ENCODE data around the gene PLCH1. TPM values are rescaled to one million over a fixed set of nuclear protein-coding genes. Genes with fewer than 3 reads are reported as not detected.
"Not testable (repeated sequence)": the region's sequence is repeated elsewhere in the genome, so short reads cannot be mapped to it uniquely, and the experiment has no call there.

The PLCH1 gene
- total and polyA plus RNA-seq, 2 donors (not counting 1 experiment from before 2014, with no cell fraction given): 0.27 TPM; not detected in 1

DNA sequence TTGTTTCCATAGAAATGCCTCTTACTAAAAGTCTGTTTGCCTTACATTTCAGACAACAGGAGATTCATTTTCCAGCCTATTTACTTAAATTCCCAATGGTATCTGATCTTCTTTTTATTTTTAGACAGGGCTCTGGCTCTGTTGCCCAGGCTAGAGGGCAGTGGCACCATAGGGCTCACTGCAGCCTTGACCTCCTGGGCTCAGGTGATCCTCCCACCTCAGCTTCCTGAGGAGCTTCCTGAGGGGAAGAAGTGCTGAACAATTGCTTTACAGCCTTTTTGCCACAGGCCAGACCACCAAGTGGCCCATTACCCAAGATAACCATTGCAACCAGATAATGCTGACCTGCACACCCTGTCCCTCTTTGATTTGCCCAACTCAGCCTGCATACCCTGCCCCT, 126.3 kb downstream of the PLCH1 start:
- Histone ChIP-seq H3K36me3 (replicated peaks in 1 of 2; ENCODE audit: control extremely low read depth in 1 of 2, control insufficient read depth in 1 of 2, extremely low read depth in 1 of 2, insufficient read depth in 2 of 2, low read length in 1 of 2) (no peaks in the 10 kb centered on the region), H3K79me2 (ENCODE audit: control insufficient read depth, insufficient read depth, low read length) (no peaks in the 10 kb centered on the region), H3K27ac (ENCODE audit: low read length in 2 of 2) (no peak overlapping the region), H4K20me1 (ENCODE audit: control insufficient read depth, insufficient read depth, low read length, poor library complexity, severe bottlenecking) (no peaks in the 10 kb centered on the region), H3K4me1 (ENCODE audit: control insufficient read depth in 2 of 2, insufficient read depth in 2 of 2, low read length in 2 of 2) (no peaks in the 10 kb centered on the region), H3K9ac (ENCODE audit: low read length) (no peak overlapping the region), H3K4me2 (replicated peaks; ENCODE audit: low read depth, low read length, poor library complexity, severe bottlenecking) (no peak overlapping the region), H3K4me3 (ENCODE audit: control extremely low read depth in 1 of 5, extremely low read depth in 1 of 5, insufficient read depth in 1 of 5, low read depth in 2 of 5, low read length in 4 of 5) (no peak overlapping the region), H2AFZ (ENCODE audit: insufficient read depth, low read depth, low read length, poor library complexity, severe bottlenecking) (no peak overlapping the region), H3K27me3 (replicated peaks in 1 of 4; ENCODE audit: control extremely low read depth in 1 of 4, control insufficient read depth in 3 of 4, insufficient read depth in 4 of 4, low read length in 3 of 4) (no peaks in the 10 kb centered on the region), H3K9me3 (ENCODE audit: control extremely low read depth in 1 of 3, control insufficient read depth in 2 of 3, insufficient read depth in 1 of 3, low read length in 2 of 3) (peaks cover 1 to 4% (median 3%) of the 10 kb centered on the region in 3 donors)
- no peak for TF ChIP-seq EZH2 (IDR thresholded peaks at IDR 0.05; ENCODE audit: borderline replicate concordance, insufficient read depth, low read depth, low read length, poor library complexity, severe bottlenecking)
- TF ChIP-seq, protein P1, sequence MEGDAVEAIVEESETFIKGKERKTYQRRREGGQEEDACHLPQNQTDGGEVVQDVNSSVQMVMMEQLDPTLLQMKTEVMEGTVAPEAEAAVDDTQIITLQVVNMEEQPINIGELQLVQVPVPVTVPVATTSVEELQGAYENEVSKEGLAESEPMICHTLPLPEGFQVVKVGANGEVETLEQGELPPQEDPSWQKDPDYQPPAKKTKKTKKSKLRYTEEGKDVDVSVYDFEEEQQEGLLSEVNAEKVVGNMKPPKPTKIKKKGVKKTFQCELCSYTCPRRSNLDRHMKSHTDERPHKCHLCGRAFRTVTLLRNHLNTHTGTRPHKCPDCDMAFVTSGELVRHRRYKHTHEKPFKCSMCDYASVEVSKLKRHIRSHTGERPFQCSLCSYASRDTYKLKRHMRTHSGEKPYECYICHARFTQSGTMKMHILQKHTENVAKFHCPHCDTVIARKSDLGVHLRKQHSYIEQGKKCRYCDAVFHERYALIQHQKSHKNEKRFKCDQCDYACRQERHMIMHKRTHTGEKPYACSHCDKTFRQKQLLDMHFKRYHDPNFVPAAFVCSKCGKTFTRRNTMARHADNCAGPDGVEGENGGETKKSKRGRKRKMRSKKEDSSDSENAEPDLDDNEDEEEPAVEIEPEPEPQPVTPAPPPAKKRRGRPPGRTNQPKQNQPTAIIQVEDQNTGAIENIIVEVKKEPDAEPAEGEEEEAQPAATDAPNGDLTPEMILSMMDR (IDR thresholded peaks at IDR 0.05): no peak
- Mint-ChIP-seq H3K27me3 (peaks cover 3% of the 10 kb centered on the region), H3K27ac (no peak overlapping the region), H3K4me3 (no peak overlapping the region), H3K4me1 (no peaks in the 10 kb centered on the region), H3K9me3 (ENCODE audit: insufficient read depth) (peaks cover 8% of the 10 kb centered on the region)
- ATAC-seq (ENCODE audit: low read depth) (no peak), DNase-seq (no peak)
- intact Hi-C loops (cut with micrococcal nuclease): no loop called here
- POLR2A ChIA-PET: no interaction called here
- CTCF ChIA-PET: no interaction called here

DNA sequence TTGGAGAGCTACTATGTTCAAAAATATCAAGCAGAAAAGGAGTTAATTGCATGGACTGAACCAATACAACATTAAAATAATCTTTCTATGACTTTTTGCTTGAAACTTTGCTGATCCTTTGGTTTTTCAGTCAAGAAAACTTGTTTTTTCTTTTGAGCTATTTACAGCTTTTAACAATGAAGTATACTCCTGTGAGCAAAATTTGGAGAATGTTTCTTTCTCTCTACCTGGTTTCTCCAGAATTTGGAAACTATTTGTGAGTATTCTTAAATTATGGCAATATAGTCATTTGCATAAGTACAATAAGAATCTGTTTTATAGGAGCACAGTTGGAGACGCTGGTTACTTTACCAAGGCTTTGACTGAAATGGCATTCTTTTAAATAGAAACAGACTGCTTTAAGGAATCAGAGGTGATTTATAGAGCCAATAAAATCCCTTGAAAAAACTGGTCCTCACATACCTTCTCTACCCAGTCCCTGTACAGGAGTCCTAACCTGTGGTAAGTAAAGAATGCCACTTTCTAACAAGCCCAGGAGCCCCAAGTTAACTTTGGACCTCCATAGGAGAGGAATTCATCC, 127.4 kb downstream of the PLCH1 start:
- ChIA-PET POLR2A (no interaction called here), CTCF (no interaction called here)
- DNase-seq (no peak), ATAC-seq (ENCODE audit: low read depth) (no peak)
- Histone ChIP-seq H3K4me1 (ENCODE audit: control insufficient read depth in 2 of 2, insufficient read depth in 2 of 2, low read length in 2 of 2) (no peaks in the 10 kb centered on the region), H3K27me3 (replicated peaks in 1 of 4; ENCODE audit: control extremely low read depth in 1 of 4, control insufficient read depth in 3 of 4, insufficient read depth in 4 of 4, low read length in 3 of 4) (no peaks in the 10 kb centered on the region), H3K36me3 (replicated peaks in 1 of 2; ENCODE audit: control extremely low read depth in 1 of 2, control insufficient read depth in 1 of 2, extremely low read depth in 1 of 2, insufficient read depth in 2 of 2, low read length in 1 of 2) (no peaks in the 10 kb centered on the region), H3K27ac (ENCODE audit: low read length in 2 of 2) (no peak overlapping the region), H3K4me2 (replicated peaks; ENCODE audit: low read depth, low read length, poor library complexity, severe bottlenecking) (no peak overlapping the region), H3K9me3 (ENCODE audit: control extremely low read depth in 1 of 3, control insufficient read depth in 2 of 3, insufficient read depth in 1 of 3, low read length in 2 of 3) (peaks cover 2 to 4% (median 3%) of the 10 kb centered on the region in 3 donors), H2AFZ (ENCODE audit: insufficient read depth, low read depth, low read length, poor library complexity, severe bottlenecking) (no peak overlapping the region), H3K4me3 (ENCODE audit: control extremely low read depth in 1 of 5, extremely low read depth in 1 of 5, insufficient read depth in 1 of 5, low read depth in 2 of 5, low read length in 4 of 5) (no peak overlapping the region), H4K20me1 (ENCODE audit: control insufficient read depth, insufficient read depth, low read length, poor library complexity, severe bottlenecking) (no peaks in the 10 kb centered on the region), H3K9ac (ENCODE audit: low read length) (no peak overlapping the region), H3K79me2 (ENCODE audit: control insufficient read depth, insufficient read depth, low read length) (no peaks in the 10 kb centered on the region)
- Mint-ChIP-seq H3K27ac (no peak overlapping the region), H3K9me3 (ENCODE audit: insufficient read depth) (peaks cover 8% of the 10 kb centered on the region), H3K4me3 (no peak overlapping the region), H3K4me1 (no peaks in the 10 kb centered on the region), H3K27me3 (peaks cover 3% of the 10 kb centered on the region)
- WGBS (ENCODE audit: insufficient coverage): no CpG with 5 or more reads among the region's 1 CpG
- TF ChIP-seq, protein P1 (IDR thresholded peaks at IDR 0.05): no peak
- no peak for TF ChIP-seq EZH2 (IDR thresholded peaks at IDR 0.05; ENCODE audit: borderline replicate concordance, insufficient read depth, low read depth, low read length, poor library complexity, severe bottlenecking)
- intact Hi-C loops (cut with micrococcal nuclease): no loop called here

DNA sequence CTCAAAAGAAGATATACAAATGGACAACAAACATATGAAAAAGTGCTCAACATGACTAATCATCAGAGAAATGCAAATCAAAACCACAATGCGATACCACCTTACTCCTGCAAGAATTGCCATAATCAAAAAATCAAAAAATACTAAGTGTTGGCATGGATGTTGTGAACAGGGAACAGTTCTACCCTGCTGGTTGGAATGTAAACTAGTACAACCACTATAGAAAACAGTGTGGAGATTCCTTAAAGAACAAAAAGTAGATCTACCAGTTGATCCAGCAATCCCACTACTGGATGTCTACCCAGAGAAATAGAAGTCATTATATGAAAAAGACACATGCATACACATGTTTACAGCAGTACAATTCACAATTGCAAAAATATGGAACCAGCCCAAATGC, 129.7 kb downstream of the PLCH1 start:
- H3K9me3 ChIP-seq (ENCODE audit: control extremely low read depth in 1 of 3, control insufficient read depth in 2 of 3, insufficient read depth in 1 of 3, low read length in 2 of 3); CTCF ChIA-PET; DNase-seq; H3K4me3 ChIP-seq (ENCODE audit: control extremely low read depth in 1 of 5, extremely low read depth in 1 of 5, insufficient read depth in 1 of 5, low read depth in 2 of 5, low read length in 4 of 5); H3K36me3 ChIP-seq (replicated peaks in 1 of 2; ENCODE audit: control extremely low read depth in 1 of 2, control insufficient read depth in 1 of 2, extremely low read depth in 1 of 2, insufficient read depth in 2 of 2, low read length in 1 of 2); H3K9ac ChIP-seq (ENCODE audit: low read length); H3K27me3 Mint-ChIP-seq; H3K27ac Mint-ChIP-seq; H3K27ac ChIP-seq (ENCODE audit: low read length in 2 of 2); ATAC-seq (ENCODE audit: low read depth); H3K27me3 ChIP-seq (replicated peaks in 1 of 4; ENCODE audit: control extremely low read depth in 1 of 4, control insufficient read depth in 3 of 4, insufficient read depth in 4 of 4, low read length in 3 of 4); H3K4me1 ChIP-seq (ENCODE audit: control insufficient read depth in 2 of 2, insufficient read depth in 2 of 2, low read length in 2 of 2); H3K4me3 Mint-ChIP-seq; H3K4me2 ChIP-seq (replicated peaks; ENCODE audit: low read depth, low read length, poor library complexity, severe bottlenecking); H3K4me1 Mint-ChIP-seq; H4K20me1 ChIP-seq (ENCODE audit: control insufficient read depth, insufficient read depth, low read length, poor library complexity, severe bottlenecking); H3K9me3 Mint-ChIP-seq (ENCODE audit: insufficient read depth); intact Hi-C loops (cut with micrococcal nuclease); H2AFZ ChIP-seq (ENCODE audit: insufficient read depth, low read depth, low read length, poor library complexity, severe bottlenecking); H3K79me2 ChIP-seq (ENCODE audit: control insufficient read depth, insufficient read depth, low read length); POLR2A ChIA-PET: not testable (repeated sequence)
- no CpG with 5 or more reads among the region's 1 CpG for WGBS (ENCODE audit: insufficient coverage)

Measured in B cell (primary cell).